HepG2 (cell line): Measurements from ENCODE around the gene SAA1. TPM values are rescaled to one million over a fixed set of nuclear protein-coding genes. Genes with fewer than 3 reads are reported as not detected.
A peak's percentile ranks its signal among the peaks of the same experiment; 100 is the strongest.

Source experiments
- CBFB ChIP-seq: sonication (generic); formaldehyde crosslinking; IDR thresholded peaks from 2 replicates; pipeline ENCODE4 v1.4.0; 2020; ENCODE audit warnings: missing genetic modification reagents
- CEBPB ChIP-seq: IDR thresholded peaks from 2 replicates; pipeline ENCODE4 v1.6.1; 2011; ENCODE audit warnings: low read depth, low read length, improper control_type of control experiment, borderline replicate concordance
- DPF2 ChIP-seq: sonication (generic); formaldehyde crosslinking; IDR thresholded peaks from 2 replicates; pipeline ENCODE4 v1.4.0; 2020; ENCODE audit warnings: mild to moderate bottlenecking, low read depth, missing genetic modification reagents, borderline replicate concordance
- ERF ChIP-seq: IDR thresholded peaks from 2 replicates; pipeline ENCODE4 v1.6.1; 2018; ENCODE audit warnings: missing biosample characterization, missing genetic modification reagents
- HDAC2 ChIP-seq: sonication (generic); formaldehyde crosslinking; IDR thresholded peaks from 2 replicates; pipeline ENCODE4 v1.4.0; 2020; ENCODE audit warnings: missing genetic modification reagents
- MEIS2 ChIP-seq: sonication (generic); formaldehyde crosslinking; IDR thresholded peaks from 2 replicates; pipeline ENCODE4 v1.9.0; 2021; ENCODE audit warnings: mild to moderate bottlenecking, missing genetic modification reagents
- MIER2 ChIP-seq: IDR thresholded peaks from 2 replicates; pipeline ENCODE4 v1.6.1; 2016; ENCODE audit warnings: missing biosample characterization, missing genetic modification reagents
- NAIF1 ChIP-seq: sonication (generic); formaldehyde crosslinking; IDR thresholded peaks from 2 replicates; pipeline ENCODE4 v1.5.0; 2020; ENCODE audit warnings: mild to moderate bottlenecking, missing genetic modification reagents, borderline replicate concordance
- NCOR1 ChIP-seq: fragments of 200-600 bp; sonication (generic); IDR thresholded peaks from 2 replicates; pipeline ENCODE4 v1.7.0; 2017; ENCODE audit warnings: antibody characterized with exemption, low read length, borderline replicate concordance
- NONO ChIP-seq, 2 experiments: fragments of 450-650 bp in 1 of 2; sonication (generic) in 1 of 2; formaldehyde crosslinking in 1 of 2; IDR thresholded peaks in 1 of 2; conservative IDR thresholded peaks in 1 of 2; 2 replicates each; pipeline versions ENCODE4 v1.6.1 to v1.8.0; 2017 to 2022; ENCODE audit warnings: mild to moderate bottlenecking in 1 of 2, missing genetic modification reagents in 1 of 2, moderate library complexity in 1 of 2
- NR2F6 ChIP-seq, 2 experiments: IDR thresholded peaks; 2 replicates each; pipeline ENCODE4 v1.6.1; 2016; ENCODE audit warnings: antibody characterized with exemption in 1 of 2, mild to moderate bottlenecking in 1 of 2
- POLR2A ChIP-seq, 2 experiments: IDR thresholded peaks; 2 replicates each; pipeline ENCODE4 v1.6.1; 2011; ENCODE audit warnings: low read depth in 2 of 2, low read length in 2 of 2, mild to moderate bottlenecking in 1 of 2, moderate library complexity in 1 of 2; ENCODE audit not compliant: insufficient read depth in 1 of 2
- POLR2AphosphoS2 ChIP-seq: IDR thresholded peaks from 2 replicates; pipeline ENCODE4 v1.6.1; 2011; ENCODE audit warnings: low read depth, low read length, improper control_type of control experiment
- RXRB ChIP-seq: IDR thresholded peaks from 2 replicates; pipeline ENCODE4 v1.6.1; 2016; ENCODE audit warnings: borderline replicate concordance, missing genetic modification reagents, missing compliant biosample characterization
- SMAD3 ChIP-seq: sonication (generic); formaldehyde crosslinking; IDR thresholded peaks from 2 replicates; pipeline ENCODE4 v1.4.0; 2020; ENCODE audit warnings: missing genetic modification reagents
- SP2 ChIP-seq: sonication (generic); formaldehyde crosslinking; IDR thresholded peaks from 2 replicates; pipeline ENCODE4 v1.5.1; 2020; ENCODE audit warnings: mild to moderate bottlenecking, missing genetic modification reagents
- ZEB1 ChIP-seq: IDR thresholded peaks from 2 replicates; pipeline ENCODE4 v1.6.1; 2012; ENCODE audit warnings: mild to moderate bottlenecking, low read depth, inconsistent platforms; ENCODE audit not compliant: insufficient replicate concordance
- ZKSCAN8 ChIP-seq: IDR thresholded peaks from 2 replicates; pipeline ENCODE4 v1.6.1; 2016; ENCODE audit warnings: borderline replicate concordance, missing genetic modification reagents, missing compliant biosample characterization
- ZMYM2 ChIP-seq: sonication (generic); formaldehyde crosslinking; IDR thresholded peaks from 2 replicates; pipeline ENCODE4 v1.8.0; 2022; ENCODE audit warnings: mild to moderate bottlenecking, missing genetic modification reagents
- ZNF17 ChIP-seq: sonication (generic); formaldehyde crosslinking; IDR thresholded peaks from 2 replicates; pipeline ENCODE4 v1.5.0; 2020; ENCODE audit warnings: mild to moderate bottlenecking, missing genetic modification reagents
- ZNF282 ChIP-seq: fragments of 450-650 bp; IDR thresholded peaks from 2 replicates; pipeline ENCODE4 v1.6.1; 2018; ENCODE audit not compliant: partially characterized antibody
- ZNF335 ChIP-seq: sonication (generic); formaldehyde crosslinking; IDR thresholded peaks from 2 replicates; pipeline ENCODE4 v1.4.0; 2020; ENCODE audit warnings: missing genetic modification reagents
- ZNF354B ChIP-seq: sonication (generic); formaldehyde crosslinking; IDR thresholded peaks from 2 replicates; pipeline ENCODE4 v1.8.0; 2022; ENCODE audit warnings: mild to moderate bottlenecking, missing genetic modification reagents
- ZNF777 ChIP-seq: sonication (generic); formaldehyde crosslinking; IDR thresholded peaks from 2 replicates; pipeline ENCODE4 v1.4.0; 2020; ENCODE audit warnings: missing genetic modification reagents
- ZNF883 ChIP-seq: sonication (generic); formaldehyde crosslinking; IDR thresholded peaks from 2 replicates; pipeline ENCODE4 v1.5.1; 2020; ENCODE audit warnings: mild to moderate bottlenecking, missing genetic modification reagents; ENCODE audit errors: not compliant biosample characterization
- polyA plus RNA-seq, 8 experiments: library from polyadenylated mRNA; depleted of rRNA in 3 of 8; stranded (reverse) in 7 of 8; unstranded in 1 of 8; fragments of >200 nt; fragmentation: Illumina TruSeq in 4 of 8; extraction: Trizol in 4 of 8; gene quantifications; 2 replicates each; pipeline versions ENCODE4 v1.2.1 to v1.2.3, GENCODE V29; 2011 to 2016; ENCODE audit warnings: low read depth in 4 of 8, missing spikeins in 1 of 8, mixed read lengths in 1 of 8; ENCODE audit not compliant: insufficient read depth in 1 of 8
- total RNA-seq, 5 experiments: library from RNA; depleted of rRNA; stranded (reverse); fragments of >200 nt; fragmentation: Illumina TruSeq; extraction: Trizol; gene quantifications; 2 replicates each; pipeline ENCODE4 v1.2.3, GENCODE V29; 2016; ENCODE audit warnings: low read depth in 1 of 5
- TF ChIP-seq, protein P1 (sequence below): sonication (generic); formaldehyde crosslinking; IDR thresholded peaks from 2 replicates; pipeline ENCODE4 v1.5.0; 2020; ENCODE audit warnings: mild to moderate bottlenecking, missing genetic modification reagents
- TF ChIP-seq, protein P2 (sequence below): IDR thresholded peaks from 2 replicates; pipeline ENCODE4 v1.6.1; 2016; ENCODE audit warnings: missing compliant biosample characterization, missing genetic modification reagents, borderline replicate concordance
- TF ChIP-seq, protein P3 (sequence below): fragments of 450-650 bp; IDR thresholded peaks from 2 replicates; pipeline ENCODE4 v1.6.1; 2017

The SAA1 gene
- total and polyA plus RNA-seq, 2 of the 13 experiments (the other 11 are each of a cell fraction or from before 2014, with no cell fraction given), result not detected

DNA sequence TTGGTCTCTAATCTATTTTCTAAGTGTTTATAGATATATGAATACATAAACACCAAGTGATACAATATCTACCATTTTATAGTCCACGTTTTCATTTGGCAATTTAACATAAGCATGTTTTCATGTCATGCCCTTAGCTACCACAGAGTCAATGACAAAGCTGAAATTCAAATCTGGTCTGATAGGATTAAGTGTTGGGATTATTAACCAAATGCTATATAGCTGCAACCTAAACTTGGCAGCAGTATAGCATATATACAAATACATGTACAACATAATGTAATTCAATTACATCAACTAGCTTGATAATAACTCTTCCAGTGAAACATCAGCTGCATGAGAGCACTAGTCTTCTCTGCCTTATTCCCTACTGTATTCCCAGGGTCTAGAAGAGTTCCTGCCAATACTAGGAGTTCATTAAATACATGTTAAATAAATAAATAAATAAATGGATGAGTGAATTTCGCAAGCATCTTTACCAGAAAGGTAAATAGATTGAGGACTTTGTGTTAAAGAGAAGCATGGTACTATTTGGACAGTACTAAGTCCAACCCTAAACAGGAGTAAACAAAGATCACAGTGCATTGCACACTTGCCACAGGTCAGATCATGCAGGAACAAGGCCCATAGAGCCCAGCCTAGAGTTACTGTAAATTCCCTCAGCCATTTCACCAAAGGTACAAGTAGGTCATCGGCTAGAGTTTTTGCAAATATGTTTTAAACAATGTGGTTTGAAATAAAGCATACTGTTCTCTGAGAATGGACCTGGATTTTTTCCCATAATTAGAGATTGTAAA, 42.3 kb upstream of the SAA1 start (continued):
- TF ChIP-seq ZNF17 (no peak), RXRB (CRISPR knock-in tag) (peak; percentile 83), ZNF354B (CRISPR knock-in tag) (no peak), HDAC2 (peak; percentile 92), ERF (0 out of 2 replicates have a peak, but pooled peaks have one; percentile 20), SP2 (CRISPR knock-in tag) (no peak), ZNF335 (CRISPR knock-in tag) (no peak), CBFB (CRISPR knock-in tag) (no peak), ZNF777 (CRISPR knock-in tag) (no peak), NCOR1 (peak; percentile 96), SMAD3 (peak; percentile 82), ZNF282 (no peak), NAIF1 (CRISPR knock-in tag) (no peak), ZNF883 (CRISPR knock-in tag) (no peak), POLR2A (IDR thresholded peaks at IDR 0.05; ENCODE audit: insufficient read depth in 1 of 2, low read depth in 2 of 2, low read length in 2 of 2) (peak; percentile 43 to 67; a peak in 3 of 4 replicates), ZKSCAN8 (CRISPR knock-in tag) (peak; percentile 72; the same call in 1 of the 2 replicates), MIER2 (CRISPR knock-in tag) (0 out of 2 replicates have a peak, but pooled peaks have one; percentile 60), CEBPB (peak; percentile 79), MEIS2 (CRISPR knock-in tag) (0 out of 2 replicates have a peak, but pooled peaks have one; percentile 41), ZEB1 (peak; percentile 62), DPF2 (CRISPR knock-in tag) (peak; percentile 73), POLR2AphosphoS2 (no peak), NONO (IDR thresholded peaks at IDR 0.05) (no peak), NONO (CRISPR knock-in tag; conservative IDR thresholded peaks at IDR 0.05) (no peak; the same call in none of the 2 replicates), NR2F6 (IDR thresholded peaks at IDR 0.05) (peak; percentile 81), NR2F6 (CRISPR knock-in tag; IDR thresholded peaks at IDR 0.05) (peak; percentile 78), ZMYM2 (CRISPR knock-in tag) (peak; percentile 87)
- TF ChIP-seq, protein P1, sequence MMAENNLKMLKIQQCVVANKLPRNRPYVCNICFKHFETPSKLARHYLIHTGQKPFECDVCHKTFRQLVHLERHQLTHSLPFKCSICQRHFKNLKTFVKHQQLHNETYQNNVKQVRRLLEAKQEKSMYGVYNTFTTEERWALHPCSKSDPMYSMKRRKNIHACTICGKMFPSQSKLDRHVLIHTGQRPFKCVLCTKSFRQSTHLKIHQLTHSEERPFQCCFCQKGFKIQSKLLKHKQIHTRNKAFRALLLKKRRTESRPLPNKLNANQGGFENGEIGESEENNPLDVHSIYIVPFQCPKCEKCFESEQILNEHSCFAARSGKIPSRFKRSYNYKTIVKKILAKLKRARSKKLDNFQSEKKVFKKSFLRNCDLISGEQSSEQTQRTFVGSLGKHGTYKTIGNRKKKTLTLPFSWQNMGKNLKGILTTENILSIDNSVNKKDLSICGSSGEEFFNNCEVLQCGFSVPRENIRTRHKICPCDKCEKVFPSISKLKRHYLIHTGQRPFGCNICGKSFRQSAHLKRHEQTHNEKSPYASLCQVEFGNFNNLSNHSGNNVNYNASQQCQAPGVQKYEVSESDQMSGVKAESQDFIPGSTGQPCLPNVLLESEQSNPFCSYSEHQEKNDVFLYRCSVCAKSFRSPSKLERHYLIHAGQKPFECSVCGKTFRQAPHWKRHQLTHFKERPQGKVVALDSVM, result peak; percentile 18; the same call in 1 of the 2 replicates
- TF ChIP-seq, protein P2, sequence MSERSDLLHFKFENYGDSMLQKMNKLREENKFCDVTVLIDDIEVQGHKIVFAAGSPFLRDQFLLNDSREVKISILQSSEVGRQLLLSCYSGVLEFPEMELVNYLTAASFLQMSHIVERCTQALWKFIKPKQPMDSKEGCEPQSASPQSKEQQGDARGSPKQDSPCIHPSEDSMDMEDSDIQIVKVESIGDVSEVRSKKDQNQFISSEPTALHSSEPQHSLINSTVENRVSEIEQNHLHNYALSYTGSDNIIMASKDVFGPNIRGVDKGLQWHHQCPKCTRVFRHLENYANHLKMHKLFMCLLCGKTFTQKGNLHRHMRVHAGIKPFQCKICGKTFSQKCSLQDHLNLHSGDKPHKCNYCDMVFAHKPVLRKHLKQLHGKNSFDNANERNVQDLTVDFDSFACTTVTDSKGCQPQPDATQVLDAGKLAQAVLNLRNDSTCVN (CRISPR knock-in tag), result no peak
- TF ChIP-seq, protein P3, sequence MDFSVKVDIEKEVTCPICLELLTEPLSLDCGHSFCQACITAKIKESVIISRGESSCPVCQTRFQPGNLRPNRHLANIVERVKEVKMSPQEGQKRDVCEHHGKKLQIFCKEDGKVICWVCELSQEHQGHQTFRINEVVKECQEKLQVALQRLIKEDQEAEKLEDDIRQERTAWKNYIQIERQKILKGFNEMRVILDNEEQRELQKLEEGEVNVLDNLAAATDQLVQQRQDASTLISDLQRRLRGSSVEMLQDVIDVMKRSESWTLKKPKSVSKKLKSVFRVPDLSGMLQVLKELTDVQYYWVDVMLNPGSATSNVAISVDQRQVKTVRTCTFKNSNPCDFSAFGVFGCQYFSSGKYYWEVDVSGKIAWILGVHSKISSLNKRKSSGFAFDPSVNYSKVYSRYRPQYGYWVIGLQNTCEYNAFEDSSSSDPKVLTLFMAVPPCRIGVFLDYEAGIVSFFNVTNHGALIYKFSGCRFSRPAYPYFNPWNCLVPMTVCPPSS, result no peak
